ENCODE measurements around the gene MACROH2A2.

- no peak for TF ChIP-seq YY1 (IDR thresholded peaks at IDR 0.05; ENCODE audit: low read depth, low read length)
- TF ChIP-seq SKIL (IDR thresholded peaks at IDR 0.05; ENCODE audit: low read depth, poor library complexity, severe bottlenecking), result no peak
- TF ChIP-seq RCOR1 (conservative IDR thresholded peaks at IDR 0.05; ENCODE audit: low read depth, low read length), result no peak
- no peak for TF ChIP-seq RFX5 (IDR thresholded peaks at IDR 0.05; ENCODE audit: low read depth, low read length)
- TF ChIP-seq HDAC6 (IDR thresholded peaks at IDR 0.05; ENCODE audit: unreplicated experiment), result no peak
- no peak for TF ChIP-seq ASH2L (IDR thresholded peaks at IDR 0.05; ENCODE audit: borderline replicate concordance, low read depth)
- no peak for TF ChIP-seq CTCF (IDR thresholded peaks at IDR 0.05 in 2 of 3, conservative IDR thresholded peaks at IDR 0.05 in 1 of 3; ENCODE audit: control insufficient read depth in 2 of 3, extremely low read depth in 1 of 3, insufficient read depth in 1 of 3, low read depth in 3 of 3, low read length in 3 of 3)
- TF ChIP-seq FOXK2 (IDR thresholded peaks at IDR 0.05), result no peak
- no peak for TF ChIP-seq RAD21 (IDR thresholded peaks at IDR 0.05; ENCODE audit: insufficient read depth, low read depth, low read length)
- TF ChIP-seq POLR2AphosphoS5 (IDR thresholded peaks at IDR 0.05; ENCODE audit: low read length), result no peak
Measured at GRCh38 chr10:70078329-70078728, 25.7 kb downstream of the MACROH2A2 start.

Data from GM12878 (cell line).